ENCODE data around the gene PPTC7. TPM values are rescaled to one million over a fixed set of nuclear protein-coding genes. Genes with fewer than 3 reads are reported as not detected.

The PPTC7 gene
- total and polyA plus RNA-seq, 2 of the 13 experiments (the other 11 are each of a cell fraction or from before 2014, with no cell fraction given): 4.8 to 12.3 TPM

DNA sequence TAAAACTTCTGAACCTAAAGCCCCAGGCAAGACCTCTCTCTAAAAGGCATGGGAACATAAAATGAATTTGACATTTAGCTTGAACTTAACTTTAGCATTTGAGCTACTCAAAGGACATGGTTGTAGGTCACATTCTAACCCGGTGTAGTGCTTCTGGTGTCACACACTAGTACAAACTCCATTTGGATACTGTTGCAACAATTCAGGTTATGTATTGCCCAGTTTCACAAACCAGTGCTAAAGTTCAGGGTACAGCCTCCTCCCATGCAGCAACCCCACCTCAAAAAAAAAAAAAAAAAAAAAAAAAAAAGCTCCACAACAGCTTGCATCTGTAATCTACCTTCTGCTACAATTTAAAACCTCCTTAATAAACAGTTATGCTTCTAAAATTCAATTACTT lies 7.8 kb downstream of the PPTC7 start (continued):
- TF ChIP-seq ZNF296 (CRISPR knock-in tag; conservative IDR thresholded peaks at IDR 0.05): no peak
- TF ChIP-seq KDM3A (CRISPR knock-in tag; IDR thresholded peaks at IDR 0.05; ENCODE audit: low read depth): no peak; the same call in 1 of the 2 replicates
- peak; percentile 48; the same call in 1 of the 2 replicates for TF ChIP-seq RXRA (CRISPR knock-in tag; IDR thresholded peaks at IDR 0.05)
- TF ChIP-seq ZNF20 (CRISPR knock-in tag; IDR thresholded peaks at IDR 0.05): no peak
- 0 out of 2 replicates have a peak, but pooled peaks have one; percentile 33 for TF ChIP-seq KAT7 (CRISPR knock-in tag; IDR thresholded peaks at IDR 0.05; ENCODE audit: borderline replicate concordance)
- TF ChIP-seq BRCA1 (CRISPR knock-in tag; IDR thresholded peaks at IDR 0.05): peak; percentile 56; the same call in 1 of the 2 replicates
- TF ChIP-seq ESRRA (CRISPR knock-in tag; IDR thresholded peaks at IDR 0.05; ENCODE audit: low read depth): peak; percentile 99
- TF ChIP-seq, protein P1, sequence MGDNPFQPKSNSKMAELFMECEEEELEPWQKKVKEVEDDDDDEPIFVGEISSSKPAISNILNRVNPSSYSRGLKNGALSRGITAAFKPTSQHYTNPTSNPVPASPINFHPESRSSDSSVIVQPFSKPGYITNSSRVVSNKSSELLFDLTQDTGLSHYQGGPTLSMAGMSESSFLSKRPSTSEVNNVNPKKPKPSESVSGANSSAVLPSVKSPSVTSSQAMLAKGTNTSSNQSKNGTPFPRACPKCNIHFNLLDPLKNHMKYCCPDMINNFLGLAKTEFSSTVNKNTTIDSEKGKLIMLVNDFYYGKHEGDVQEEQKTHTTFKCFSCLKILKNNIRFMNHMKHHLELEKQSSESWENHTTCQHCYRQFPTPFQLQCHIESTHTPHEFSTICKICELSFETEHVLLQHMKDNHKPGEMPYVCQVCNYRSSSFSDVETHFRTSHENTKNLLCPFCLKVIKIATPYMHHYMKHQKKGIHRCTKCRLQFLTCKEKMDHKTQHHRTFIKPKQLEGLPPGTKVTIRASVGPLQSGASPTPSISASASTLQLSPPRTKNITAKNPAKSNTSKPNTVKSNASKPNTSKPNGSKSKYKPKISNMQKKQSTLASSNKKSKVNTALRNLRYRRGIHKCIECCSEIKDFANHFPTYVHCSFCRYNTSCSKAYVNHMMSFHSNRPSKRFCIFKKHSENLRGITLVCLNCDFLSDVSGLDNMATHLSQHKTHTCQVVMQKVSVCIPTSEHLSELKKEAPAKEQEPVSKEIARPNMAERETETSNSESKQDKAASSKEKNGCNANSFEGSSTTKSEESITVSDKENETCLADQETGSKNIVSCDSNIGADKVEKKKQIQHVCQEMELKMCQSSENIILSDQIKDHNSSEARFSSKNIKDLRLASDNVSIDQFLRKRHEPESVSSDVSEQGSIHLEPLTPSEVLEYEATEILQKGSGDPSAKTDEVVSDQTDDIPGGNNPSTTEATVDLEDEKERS (CRISPR knock-in tag; IDR thresholded peaks at IDR 0.05): peak; percentile 43; the same call in 1 of the 2 replicates
- peak; percentile 70 for TF ChIP-seq PHF21A (CRISPR knock-in tag; IDR thresholded peaks at IDR 0.05)
- no peak for TF ChIP-seq TCF7L2 (IDR thresholded peaks at IDR 0.05; ENCODE audit: low read depth, low read length)
- TF ChIP-seq HDAC6 (IDR thresholded peaks at IDR 0.05; ENCODE audit: low read depth, low read length): no peak
- TF ChIP-seq, protein P2, sequence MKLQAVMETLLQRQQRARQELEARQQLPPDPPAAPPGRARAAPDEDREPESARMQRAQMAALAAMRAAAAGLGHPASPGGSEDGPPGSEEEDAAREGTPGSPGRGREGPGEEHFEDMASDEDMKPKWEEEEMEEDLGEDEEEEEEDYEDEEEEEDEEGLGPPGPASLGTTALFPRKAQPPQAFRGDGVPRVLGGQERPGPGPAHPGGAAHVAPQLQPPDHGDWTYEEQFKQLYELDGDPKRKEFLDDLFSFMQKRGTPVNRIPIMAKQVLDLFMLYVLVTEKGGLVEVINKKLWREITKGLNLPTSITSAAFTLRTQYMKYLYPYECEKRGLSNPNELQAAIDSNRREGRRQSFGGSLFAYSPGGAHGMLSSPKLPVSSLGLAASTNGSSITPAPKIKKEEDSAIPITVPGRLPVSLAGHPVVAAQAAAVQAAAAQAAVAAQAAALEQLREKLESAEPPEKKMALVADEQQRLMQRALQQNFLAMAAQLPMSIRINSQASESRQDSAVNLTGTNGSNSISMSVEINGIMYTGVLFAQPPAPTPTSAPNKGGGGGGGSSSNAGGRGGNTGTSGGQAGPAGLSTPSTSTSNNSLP (IDR thresholded peaks at IDR 0.05; ENCODE audit: low read depth, low read length): peak; percentile 71
- TF ChIP-seq SNAPC4 (CRISPR knock-in tag; IDR thresholded peaks at IDR 0.05): no peak
- TF ChIP-seq ASH2L (IDR thresholded peaks at IDR 0.05; ENCODE audit: insufficient read length, low read depth, low read length): peak; percentile 67
- no peak for TF ChIP-seq TMF1 (CRISPR knock-in tag; IDR thresholded peaks at IDR 0.05; ENCODE audit: low read depth)
- peak; percentile 83 for TF ChIP-seq MED1 (CRISPR knock-in tag; IDR thresholded peaks at IDR 0.05)
- no peak for TF ChIP-seq PAX8 (CRISPR knock-in tag; IDR thresholded peaks at IDR 0.05; ENCODE audit: borderline replicate concordance)
- no peak for TF ChIP-seq ZNF432 (CRISPR knock-in tag; IDR thresholded peaks at IDR 0.05; ENCODE audit: borderline replicate concordance)
- TF ChIP-seq ZNF792 (CRISPR knock-in tag; IDR thresholded peaks at IDR 0.05): peak; percentile 70; the same call in 1 of the 2 replicates
- no peak for TF ChIP-seq SRY (CRISPR knock-in tag; IDR thresholded peaks at IDR 0.05)
- TF ChIP-seq ZBTB7A (CRISPR knock-in tag; IDR thresholded peaks at IDR 0.05): no peak
- no peak for TF ChIP-seq ZNF274 (CRISPR knock-in tag; IDR thresholded peaks at IDR 0.05)
- no peak for TF ChIP-seq ZNF501 (CRISPR knock-in tag; IDR thresholded peaks at IDR 0.05)
